HG02798 (cell line): Measurements from ENCODE around the gene DUSP8.

Source experiments
- ATAC-seq: cut with Tn5 transposase; IDR thresholded peaks from one replicate; pipeline ENCODE4 v1.9.1; 2021; ENCODE audit warnings: mild to moderate bottlenecking; ENCODE audit not compliant: unreplicated experiment, poor library complexity

The DUSP8 gene

DNA sequence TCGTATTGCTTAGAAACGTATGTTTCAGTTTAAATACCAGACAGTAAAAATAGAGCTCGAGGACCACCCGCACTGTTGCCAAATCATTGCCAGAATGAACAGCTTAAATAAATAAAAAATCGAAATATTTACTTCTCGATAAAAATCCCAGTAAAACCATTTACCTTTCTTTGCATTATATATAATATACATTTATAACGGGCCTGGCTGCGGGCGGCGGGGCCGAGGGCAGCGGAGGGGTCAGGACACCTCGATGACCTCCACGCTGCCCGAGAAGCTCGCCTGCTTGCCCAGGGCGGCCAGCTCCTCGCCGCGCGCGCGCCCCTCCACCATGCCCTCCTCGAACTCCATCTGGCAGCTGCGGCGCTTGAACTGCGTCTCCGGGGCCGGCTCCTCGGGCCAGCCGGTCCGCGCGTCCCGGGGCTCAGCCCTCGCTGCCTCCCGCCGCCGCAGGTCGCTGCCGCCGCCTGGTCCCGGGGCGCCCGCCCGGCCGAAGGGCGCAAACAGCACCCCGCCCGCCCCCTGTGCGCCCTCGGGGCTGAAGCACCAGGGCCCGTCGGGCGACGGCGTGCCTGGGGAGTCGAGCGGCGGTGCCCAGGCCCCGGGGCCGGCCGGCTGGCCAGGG is 15.7 kb downstream of the DUSP8 start:
- ATAC-seq: no peak

DNA sequence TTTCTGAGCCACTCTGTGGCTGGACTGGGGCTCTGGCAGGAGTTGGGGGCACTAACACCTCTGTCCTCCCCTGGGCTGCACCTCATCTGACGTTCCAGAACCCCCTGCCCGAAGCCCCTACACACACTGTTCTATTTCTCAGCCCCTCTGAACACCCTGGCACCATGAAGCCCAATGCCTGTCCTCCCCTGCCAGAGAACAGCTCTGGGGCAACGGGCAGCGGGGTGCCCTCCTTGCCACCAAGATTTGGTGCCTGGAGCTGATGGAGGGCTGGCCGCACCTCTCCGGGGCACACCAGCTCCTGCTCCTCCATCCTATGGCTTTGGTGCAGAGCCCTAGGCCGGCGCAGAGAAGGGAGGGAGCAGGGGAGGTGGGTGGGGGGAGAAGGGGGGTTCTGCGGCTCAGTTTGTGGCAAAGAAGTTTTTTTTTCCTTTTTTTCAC is 16.3 kb downstream of the DUSP8 start:
- no peak for ATAC-seq

DNA sequence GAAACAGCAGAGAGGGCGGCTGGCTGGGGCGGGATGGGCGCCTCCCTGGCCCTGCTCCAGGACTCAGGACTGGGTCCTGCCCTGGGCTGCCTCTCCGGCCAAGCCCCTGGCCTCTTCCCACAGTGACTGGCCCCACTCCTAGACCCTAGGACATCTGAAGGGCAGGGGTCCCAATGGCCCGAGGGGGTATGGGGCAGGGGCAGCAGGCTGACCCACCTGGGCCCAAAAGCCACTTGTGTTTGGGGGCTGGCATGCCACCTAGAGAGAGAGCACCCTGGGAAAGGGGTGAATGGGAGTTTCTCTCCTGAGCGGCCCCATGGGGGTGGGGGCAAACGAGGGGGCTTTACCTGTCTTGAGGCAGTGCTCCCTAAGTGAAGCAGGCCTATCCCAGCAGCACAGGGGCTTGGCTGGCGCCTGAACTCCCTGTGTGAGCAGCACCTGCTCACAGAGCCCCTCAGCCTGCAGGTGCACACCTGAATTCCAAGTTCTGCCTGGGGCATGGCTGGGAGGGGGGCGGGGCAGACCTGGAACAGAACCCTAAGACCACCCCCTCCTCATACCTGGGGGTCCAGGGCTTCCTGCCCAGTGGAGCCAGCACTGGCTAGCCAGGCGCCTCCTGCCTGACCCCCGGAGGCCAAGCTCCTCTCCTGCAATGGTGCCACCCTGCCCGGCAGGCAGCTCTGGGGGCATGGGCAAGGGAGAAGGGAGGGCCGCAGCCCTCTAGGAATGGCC is 16.9 kb downstream of the DUSP8 start:
- no peak for ATAC-seq

DNA sequence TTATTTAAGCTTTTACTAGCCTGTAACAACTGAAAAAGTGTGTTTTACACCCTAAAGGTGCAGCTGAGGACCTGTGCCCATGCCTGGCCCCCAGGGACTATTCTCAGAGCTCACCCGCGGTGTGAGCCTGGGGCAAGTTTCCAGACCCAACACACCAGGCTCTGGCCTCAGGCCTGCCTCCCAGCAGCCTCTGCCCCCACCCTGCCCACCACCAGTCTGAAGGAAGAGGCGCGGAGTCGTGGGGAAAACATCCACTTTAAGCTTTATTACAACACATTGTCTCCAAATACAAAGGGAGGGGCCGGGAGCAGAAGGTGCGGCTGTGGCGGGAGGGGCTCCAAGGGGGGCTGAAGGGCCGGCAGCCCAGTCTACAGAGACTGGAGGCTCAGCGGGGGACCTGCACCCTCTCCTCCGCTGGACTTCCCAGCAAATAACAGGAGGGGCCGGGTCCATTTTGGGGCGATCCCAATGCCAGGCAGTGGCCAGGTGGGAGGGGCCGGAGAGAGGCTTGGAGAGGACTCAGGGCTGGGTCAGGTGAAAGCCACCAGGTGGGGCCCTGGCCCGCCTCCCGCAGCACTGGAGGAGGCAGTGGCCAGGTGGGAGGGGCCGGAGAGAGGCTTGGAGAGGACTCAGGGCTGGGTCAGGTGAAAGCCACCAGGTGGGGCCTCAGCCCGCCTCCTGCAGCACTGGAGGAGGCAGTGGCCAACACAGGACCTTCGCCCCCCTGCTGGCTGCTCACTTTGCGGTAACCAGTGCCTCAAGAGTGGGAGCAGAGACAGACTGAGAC is 18.1 kb downstream of the DUSP8 start:
- no peak for ATAC-seq

DNA sequence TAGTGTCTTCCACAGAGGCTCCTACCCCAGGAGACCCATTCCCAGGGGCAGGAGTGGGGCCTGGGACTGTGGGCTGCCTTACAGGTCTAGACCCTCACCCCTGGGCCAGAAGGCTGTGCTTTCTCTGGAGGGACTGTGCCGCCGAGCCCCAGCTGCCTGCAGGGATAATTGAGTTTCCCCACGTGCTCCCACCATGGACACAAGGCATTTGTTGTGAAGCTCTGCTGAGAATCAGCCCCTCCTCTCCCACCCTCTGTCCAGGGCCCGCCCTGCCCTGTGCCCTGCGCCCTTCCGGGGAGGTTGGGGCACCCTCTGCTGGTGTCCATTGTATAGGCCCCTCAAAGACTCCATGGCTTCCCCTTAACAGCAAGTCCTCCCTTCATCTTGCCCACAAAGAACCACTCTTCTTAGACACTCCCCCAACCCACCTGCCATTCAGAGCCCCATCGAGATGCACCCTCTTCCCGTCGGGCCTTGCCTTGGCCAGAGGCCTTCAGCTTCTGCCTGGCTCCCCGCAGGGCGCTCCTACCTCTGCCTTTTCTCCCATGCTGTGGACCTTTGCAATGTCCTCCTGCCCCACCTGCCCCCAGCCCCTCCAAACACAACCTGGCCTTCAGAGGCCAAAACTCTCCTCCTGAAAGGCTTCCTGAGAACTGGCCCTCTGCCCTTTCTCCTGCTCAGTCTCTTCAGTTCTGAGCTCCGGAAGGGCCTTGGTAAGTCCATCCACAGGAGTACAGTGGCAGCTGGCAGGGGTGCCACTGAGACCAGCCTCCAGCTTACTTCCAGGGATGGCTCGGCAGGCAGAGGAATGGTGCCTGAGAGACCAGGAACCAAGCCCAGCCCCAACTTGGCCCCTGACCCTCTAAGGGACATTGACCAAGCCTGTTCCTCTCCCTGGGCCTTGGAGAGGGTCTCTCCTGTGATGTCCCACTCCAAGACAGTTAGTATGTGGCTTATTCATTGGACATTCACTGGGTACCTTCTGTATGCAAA is 22.4 kb downstream of the DUSP8 start:
- no peak for ATAC-seq

DNA sequence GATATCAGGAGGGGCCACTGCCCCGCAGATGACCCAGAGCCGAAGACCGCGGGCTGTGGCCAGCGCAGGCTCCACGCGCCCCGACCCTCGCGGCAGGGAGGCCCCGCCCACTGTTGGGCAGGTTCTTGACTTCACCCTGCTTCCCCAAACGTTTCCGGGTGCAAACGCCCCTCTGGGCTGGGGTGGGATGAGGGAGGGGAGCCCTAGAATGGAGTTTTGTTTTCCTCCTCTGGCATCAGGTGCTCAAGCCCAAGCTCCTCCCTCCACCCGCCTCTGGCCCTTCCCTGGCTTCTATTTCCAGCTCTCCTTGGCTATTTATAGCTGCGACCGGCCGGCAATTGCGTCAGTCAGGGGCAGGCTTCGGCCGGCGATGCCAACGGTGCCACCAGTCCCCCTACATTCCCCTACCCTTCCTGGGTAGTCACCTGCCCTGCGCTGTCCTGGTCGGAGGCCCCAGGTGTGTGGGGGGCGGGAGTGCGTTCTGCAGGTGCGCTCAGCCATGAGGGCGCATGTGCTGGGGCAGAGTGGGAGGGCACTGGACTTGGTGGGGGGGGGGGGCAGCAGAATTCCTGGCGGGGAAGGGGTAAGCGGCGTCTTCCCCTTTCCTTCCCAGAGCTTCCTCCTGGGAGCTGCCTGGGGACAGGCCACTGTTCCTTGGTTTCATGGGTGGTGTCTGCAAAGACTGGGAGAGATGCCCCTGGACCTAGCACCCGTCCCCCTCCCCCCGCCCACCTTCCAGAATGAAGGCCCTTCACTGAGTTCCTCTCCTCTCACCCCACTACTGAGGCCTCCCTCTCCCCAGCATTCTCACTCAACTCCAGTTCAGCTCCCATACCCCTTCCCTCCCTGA is 23.6 kb downstream of the DUSP8 start:
- no peak for ATAC-seq

DNA sequence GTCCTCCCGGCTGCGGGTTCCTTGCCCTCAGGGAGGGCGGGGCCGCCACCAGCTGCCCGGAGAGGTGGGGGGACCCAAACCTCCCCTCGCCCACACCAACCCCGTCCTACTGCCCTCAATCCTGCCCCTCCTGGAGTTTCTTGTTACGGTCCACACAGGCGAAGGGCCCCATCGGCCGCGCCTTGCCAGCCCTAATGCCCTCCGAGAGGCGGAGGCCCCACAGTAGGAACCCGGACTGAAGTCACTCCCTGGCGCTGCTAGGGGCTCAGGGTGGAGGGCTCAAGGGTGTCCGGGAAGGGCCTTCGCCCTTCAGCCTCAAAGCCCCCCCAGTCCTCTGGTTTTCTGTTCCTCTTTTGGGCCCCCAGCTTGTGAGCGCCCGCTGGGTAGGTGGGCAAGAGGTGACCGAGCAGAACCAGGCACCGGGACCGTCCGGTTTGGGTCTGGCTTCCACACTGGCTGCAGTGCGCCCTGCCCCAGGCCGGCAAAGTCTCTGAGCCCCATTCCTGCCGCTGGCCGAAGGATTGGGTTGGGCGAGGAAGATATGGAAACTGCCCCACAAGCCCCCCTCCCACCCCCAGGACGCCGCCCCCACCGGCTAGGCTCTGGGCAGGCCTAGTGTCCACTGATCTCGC is 24.5 kb downstream of the DUSP8 start:
- no peak for ATAC-seq

DNA sequence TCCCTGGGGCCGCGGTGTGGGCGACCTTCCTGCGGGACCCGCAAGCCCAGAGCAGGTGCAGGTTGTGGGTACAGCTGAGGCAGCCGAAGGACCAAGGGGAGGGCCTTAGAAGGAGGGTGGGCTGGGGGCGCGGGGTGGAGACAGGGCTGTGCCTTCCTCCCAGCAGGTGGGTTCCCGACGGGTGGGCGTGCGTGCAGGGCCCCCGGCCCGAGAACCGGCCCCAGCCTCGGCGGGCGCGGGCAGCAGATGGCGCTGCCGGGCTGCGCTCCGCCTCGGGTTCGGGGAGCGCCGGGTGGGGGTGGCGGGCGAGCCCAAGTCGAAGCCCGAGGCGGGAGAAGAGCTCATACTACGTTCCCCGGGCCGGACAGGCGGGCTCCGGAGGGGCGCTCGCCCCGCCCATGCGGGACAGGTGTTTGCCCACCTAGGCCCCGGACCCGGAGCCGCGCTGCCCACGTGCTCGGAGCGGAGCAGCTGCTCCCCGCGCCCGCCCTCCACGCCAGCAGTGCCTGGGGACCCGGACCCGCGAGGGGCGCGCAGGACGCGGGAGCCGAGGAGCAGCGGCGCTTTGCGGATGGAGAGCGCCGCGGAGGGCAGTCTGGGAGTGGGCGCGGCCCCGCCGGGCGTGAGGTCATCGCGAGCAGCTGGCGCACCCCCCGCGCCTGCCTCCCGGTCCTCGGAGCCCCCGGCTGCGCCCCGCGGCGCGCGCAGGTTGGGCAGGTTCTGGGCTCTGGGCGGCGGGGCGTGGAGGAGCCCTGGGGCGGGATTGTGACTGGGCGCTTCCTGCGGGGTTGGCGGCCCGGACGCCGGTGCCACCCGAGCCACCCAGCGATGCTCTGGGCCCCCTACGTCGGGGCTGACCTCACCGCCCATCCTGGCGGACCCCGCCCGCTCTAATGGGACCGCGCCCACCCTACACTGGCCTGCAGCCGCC is 25.3 kb downstream of the DUSP8 start:
- ATAC-seq: no peak

DNA sequence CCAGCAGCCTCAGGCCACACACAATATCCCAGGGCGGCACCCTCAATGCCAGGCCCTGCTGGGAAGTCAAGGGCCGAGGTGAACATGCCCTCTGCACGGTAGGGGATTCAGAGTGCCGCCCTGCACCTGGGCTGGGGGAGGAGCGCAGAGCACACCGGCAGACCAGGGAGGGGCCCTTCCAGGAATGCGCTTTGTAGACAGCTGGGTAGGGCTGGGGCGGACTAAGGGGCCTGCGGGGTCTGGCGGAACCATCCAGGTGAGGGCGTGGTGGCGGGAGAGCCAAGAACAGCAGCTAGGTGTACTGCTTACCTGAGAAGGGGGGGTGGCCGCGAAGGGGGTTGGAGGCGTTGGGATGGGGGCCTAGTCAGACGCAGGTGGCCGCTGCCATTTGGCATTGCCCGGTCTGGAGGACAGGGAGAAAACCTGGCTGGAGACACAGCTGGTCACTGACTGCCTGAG is 26.0 kb downstream of the DUSP8 start:
- ATAC-seq: no peak

DNA sequence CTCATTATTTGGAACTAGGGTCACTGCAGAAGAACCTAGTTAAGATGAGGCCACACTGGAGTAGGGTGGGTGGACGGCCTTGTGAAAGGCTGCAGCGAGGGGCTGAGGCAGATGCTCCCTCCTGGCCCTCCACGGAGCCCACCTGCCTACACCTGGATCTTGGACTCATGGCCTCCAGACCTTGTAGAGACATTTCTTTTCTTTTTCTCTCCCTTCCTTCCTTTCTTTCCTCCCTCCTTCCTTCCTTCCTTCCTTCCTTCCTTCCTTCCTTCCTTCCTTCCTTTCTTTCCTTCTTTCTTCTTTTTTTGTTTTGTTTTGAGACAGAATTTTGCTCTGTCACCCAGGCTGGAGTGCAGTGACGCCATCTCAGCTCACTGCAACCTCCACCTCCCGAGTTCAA is 26.6 kb downstream of the DUSP8 start:
- no peak for ATAC-seq

DNA sequence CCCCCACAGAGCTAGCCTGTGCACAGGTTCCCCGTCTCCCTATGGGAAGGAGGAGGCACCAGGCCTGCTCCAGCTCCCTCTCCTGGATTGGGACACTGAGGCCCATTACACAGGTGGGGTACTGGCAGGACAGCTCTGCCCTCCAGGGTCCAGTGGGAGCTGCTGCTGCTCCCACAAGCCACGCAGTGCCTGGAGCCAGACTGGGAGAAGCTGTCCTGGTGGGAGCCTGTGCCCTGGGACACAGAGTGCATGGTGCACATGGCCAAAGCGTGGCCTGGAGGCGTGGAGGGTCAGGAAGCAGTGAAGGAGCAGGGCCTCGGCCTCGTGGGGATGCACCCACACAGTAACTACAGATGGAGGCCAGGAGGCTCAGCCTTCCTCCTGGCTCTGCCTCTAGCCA is 27.5 kb downstream of the DUSP8 start:
- ATAC-seq: no peak

DNA sequence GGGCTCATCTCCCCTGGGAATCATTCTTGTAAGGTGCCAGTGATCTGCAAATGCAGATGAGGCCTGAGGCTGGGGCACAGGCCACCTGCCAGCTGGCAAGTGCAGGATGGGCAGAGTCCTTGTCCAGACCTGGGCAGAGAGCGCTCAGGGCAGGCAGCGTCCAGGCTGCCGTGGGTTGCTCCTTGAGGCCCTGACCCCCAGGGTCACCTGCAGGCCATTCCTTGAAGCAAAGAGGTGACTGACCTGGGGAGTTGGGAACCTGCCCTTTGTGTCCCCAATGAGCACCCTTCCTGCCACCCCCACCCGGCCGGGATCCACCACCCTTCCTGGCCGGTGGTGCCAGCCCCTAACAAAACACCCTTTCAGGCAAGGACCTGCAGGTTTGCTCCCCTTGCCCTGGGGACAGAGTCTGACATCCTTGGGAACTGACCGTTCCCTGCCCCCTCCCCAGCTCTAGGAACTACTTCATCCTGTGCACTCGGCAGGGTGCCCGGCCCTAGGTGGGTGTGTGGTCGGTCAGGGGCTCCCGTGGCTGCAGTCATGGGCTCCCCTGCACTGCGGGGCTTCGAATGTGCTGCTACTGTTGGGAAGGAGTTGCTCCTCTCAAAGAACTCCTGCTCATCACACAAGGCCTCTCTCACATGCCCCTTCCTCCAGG is 28.3 kb downstream of the DUSP8 start:
- ATAC-seq: no peak

DNA sequence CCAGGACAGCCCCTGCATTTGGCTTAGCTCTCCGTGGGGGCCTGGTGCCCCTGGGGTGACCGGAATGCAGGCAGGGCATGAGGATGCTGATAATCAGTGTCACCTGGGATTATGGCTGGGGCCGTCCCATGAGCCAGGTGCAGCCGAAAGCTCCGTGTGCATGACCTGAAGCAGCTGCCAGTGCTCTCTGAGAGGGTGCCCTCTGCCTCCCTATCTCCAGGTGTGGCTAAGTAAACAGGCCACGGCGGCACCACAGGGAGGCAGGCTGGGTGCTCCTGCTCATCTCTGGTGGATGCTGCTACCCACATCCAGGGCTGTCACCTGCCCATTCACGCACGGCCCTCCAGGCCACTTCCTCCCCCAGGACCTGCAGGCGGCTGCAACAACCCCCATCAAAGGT is 29.8 kb downstream of the DUSP8 start:
- ATAC-seq: no peak

DNA sequence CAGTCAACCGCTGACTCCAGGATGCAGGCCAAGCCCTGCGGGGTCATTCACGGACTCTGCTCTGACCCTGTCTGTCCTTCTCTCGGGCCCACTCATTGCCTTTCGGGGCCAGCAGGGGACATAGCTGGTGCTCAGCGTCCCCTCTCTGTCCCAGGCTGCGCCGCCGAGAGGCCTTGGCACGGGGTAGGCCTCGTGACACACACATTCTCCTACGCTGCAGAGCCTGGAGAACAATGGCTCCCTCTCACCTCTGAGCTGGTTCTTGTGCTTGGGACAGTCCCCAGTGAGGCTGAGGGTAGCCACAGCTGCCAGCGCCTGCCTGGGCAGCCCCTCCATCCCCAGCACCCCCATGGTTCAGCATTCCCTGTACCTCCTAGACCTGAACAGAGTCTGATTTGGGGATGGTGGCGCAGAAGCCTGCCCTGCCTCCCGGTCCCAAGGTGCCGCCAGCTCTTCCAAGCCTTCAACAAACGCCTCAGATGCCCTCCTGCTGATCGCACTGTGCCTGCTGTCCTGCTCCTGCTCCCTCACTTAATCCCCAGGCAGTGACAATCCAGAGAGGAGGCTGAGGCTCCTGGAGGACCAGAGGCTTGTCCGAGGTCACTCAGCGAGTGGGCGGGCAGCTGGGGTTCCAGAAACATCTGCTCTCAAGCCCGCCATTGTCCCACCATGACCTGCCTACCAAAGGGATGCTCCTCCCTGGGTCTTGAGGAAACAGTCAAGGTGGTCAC is 30.4 kb downstream of the DUSP8 start:
- ATAC-seq: no peak

DNA sequence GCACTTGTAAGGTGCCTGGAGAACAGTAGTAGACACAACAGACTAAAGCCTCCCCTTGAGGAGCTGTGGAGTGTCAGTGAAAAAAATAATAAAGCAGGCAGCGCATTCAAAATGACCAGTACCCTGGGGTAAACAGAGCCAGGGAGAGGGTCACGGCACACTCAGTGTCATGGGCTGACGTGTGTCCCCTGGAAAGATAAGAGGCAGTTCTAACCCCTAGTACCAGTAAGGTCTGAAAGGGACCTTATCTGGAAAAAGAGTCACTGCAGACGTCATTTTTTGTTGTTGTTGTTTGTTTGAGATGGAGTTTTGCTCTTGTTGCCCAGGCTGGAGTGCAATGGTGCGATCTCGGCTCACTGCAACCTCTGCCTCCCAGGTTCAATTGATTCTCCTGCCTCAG is 32.0 kb downstream of the DUSP8 start:
- ATAC-seq: no peak

DNA sequence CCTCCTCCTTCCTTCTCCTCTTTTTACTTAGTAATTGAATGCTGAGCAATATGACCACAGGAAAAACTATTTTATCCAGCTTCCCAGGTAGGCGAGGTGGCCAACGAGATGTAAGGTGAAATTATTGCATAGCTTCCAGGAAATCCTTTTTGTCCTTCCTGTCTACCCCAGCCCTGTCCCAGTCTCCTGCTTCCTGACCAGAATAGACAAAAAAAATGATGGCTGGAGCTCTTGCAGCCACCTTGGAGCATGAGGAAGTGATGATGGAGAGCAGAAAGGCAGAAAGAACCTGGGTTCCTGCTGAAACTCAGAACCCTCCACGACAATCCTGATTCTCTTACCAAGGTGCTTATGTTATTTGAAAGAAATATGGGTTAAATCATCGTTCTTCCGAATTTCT is 33.9 kb downstream of the DUSP8 start:
- no peak for ATAC-seq
